ENCODE results near the gene SKI.
A peak's percentile ranks its signal among the peaks of the same experiment; 100 is the strongest.
"Not testable (repeated sequence)": the region's sequence is repeated elsewhere in the genome, so short reads cannot be mapped to it uniquely, and the experiment has no call there.

The SKI gene

GRCh38 chr1:2240270-2241156 lies 12.4 kb downstream of the SKI start:
- Histone ChIP-seq H3K36me3 (ENCODE audit: insufficient read depth, low read length) (peaks cover 14% of the 10 kb centered on the region), H3K4me3 (ENCODE audit: low read length) (no peak overlapping the region), H3K27ac (ENCODE audit: low read depth, low read length) (no peak overlapping the region), H3K4me1 (ENCODE audit: insufficient read depth, low read length) (no peaks in the 10 kb centered on the region), H3K27me3 (ENCODE audit: insufficient read depth, low read length) (no peaks in the 10 kb centered on the region), H3K9me3 (ENCODE audit: insufficient read depth, low read depth, low read length) (no peaks in the 10 kb centered on the region), H3K9ac (ENCODE audit: low read depth, low read length) (no peak overlapping the region)
- WGBS: 92% methylated on average over 30 of the region's 30 CpGs

GRCh38 chr1:2241820-2242219 lies 13.7 kb downstream of the SKI start:
- no peak overlapping the region for H3K9ac ChIP-seq (ENCODE audit: low read depth, low read length)

GRCh38 chr1:2242814-2243725 lies 15.0 kb downstream of the SKI start:
- Histone ChIP-seq H3K9me3 (ENCODE audit: insufficient read depth, low read depth, low read length) (no peaks in the 10 kb centered on the region), H3K9ac (ENCODE audit: low read depth, low read length) (no peak overlapping the region; the same call in 1 of the 2 replicates), H3K4me3 (ENCODE audit: low read length) (no peak overlapping the region), H3K4me1 (ENCODE audit: insufficient read depth, low read length) (peaks cover 19% of the 10 kb centered on the region), H3K36me3 (ENCODE audit: insufficient read depth, low read length) (peaks cover 14% of the 10 kb centered on the region), H3K27ac (ENCODE audit: low read depth, low read length) (no peak overlapping the region), H3K27me3 (ENCODE audit: insufficient read depth, low read length) (no peaks in the 10 kb centered on the region)
- WGBS: 93% methylated on average over 33 of the region's 33 CpGs

More at GRCh38 chr1:2241820-2242219, 13.7 kb downstream of the SKI start:
- H3K9me3 ChIP-seq (ENCODE audit: insufficient read depth, low read depth, low read length): no peaks in the 10 kb centered on the region
- 92% methylated on average over 13 of the region's 13 CpGs for WGBS
- no peak overlapping the region for H3K27ac ChIP-seq (ENCODE audit: low read depth, low read length)
- H3K4me1 ChIP-seq (ENCODE audit: insufficient read depth, low read length): peaks cover 9% of the 10 kb centered on the region
- peaks cover 14% of the 10 kb centered on the region for H3K36me3 ChIP-seq (ENCODE audit: insufficient read depth, low read length)
- H3K27me3 ChIP-seq (ENCODE audit: insufficient read depth, low read length): no peaks in the 10 kb centered on the region
- H3K4me3 ChIP-seq (ENCODE audit: low read length): no peak overlapping the region

GRCh38 chr1:2247045-2247394 lies 18.9 kb downstream of the SKI start:
- peak overlapping the region; percentile 98; the same call in 1 of the 2 replicates for H3K27ac ChIP-seq (ENCODE audit: low read depth, low read length)

GRCh38 chr1:2247760-2248126 lies 19.6 kb downstream of the SKI start:
- Histone ChIP-seq H3K36me3 (ENCODE audit: insufficient read depth, low read length) (peaks cover 6% of the 10 kb centered on the region), H3K9me3 (ENCODE audit: insufficient read depth, low read depth, low read length) (no peaks in the 10 kb centered on the region), H3K27ac (ENCODE audit: low read depth, low read length) (peak overlapping the region; percentile 98), H3K9ac (ENCODE audit: low read depth, low read length) (peak overlapping the region; percentile 75), H3K4me3 (ENCODE audit: low read length) (peak overlapping the region; percentile 29; the same call in 1 of the 2 replicates), H3K27me3 (ENCODE audit: insufficient read depth, low read length) (no peaks in the 10 kb centered on the region), H3K4me1 (ENCODE audit: insufficient read depth, low read length) (peaks cover 43% of the 10 kb centered on the region)
- 36% methylated on average over 18 of the region's 18 CpGs for WGBS

More at GRCh38 chr1:2247045-2247394, 18.9 kb downstream of the SKI start:
- not testable (repeated sequence) for H3K4me3 ChIP-seq (ENCODE audit: low read length); H3K36me3 ChIP-seq (ENCODE audit: insufficient read depth, low read length); H3K27me3 ChIP-seq (ENCODE audit: insufficient read depth, low read length); H3K9me3 ChIP-seq (ENCODE audit: insufficient read depth, low read depth, low read length)
- peaks cover 43% of the 10 kb centered on the region for H3K4me1 ChIP-seq (ENCODE audit: insufficient read depth, low read length)
- H3K9ac ChIP-seq (ENCODE audit: low read depth, low read length): 0 out of 2 replicates have a peak overlapping the region, but pooled peaks have one; percentile 75
- 89% methylated on average over 7 of the region's 7 CpGs for WGBS

GRCh38 chr1:2248127-2248826 lies 20.2 kb downstream of the SKI start:
- Histone ChIP-seq H3K27me3 (ENCODE audit: insufficient read depth, low read length) (no peaks in the 10 kb centered on the region), H3K9ac (ENCODE audit: low read depth, low read length) (peak overlapping the region; percentile 75), H3K27ac (ENCODE audit: low read depth, low read length) (peak overlapping the region; percentile 98), H3K36me3 (ENCODE audit: insufficient read depth, low read length) (peaks cover 3% of the 10 kb centered on the region; the same call in 1 of the 2 replicates), H3K4me1 (ENCODE audit: insufficient read depth, low read length) (peaks cover 43% of the 10 kb centered on the region), H3K4me3 (ENCODE audit: low read length) (peak overlapping the region; percentile 29), H3K9me3 (ENCODE audit: insufficient read depth, low read depth, low read length) (no peaks in the 10 kb centered on the region)
- 15% methylated on average over 21 of the region's 21 CpGs for WGBS

GRCh38 chr1:2248854-2249558 lies 20.9 kb downstream of the SKI start:
- WGBS: 82% methylated on average over 24 of the region's 24 CpGs
- Histone ChIP-seq H3K4me3 (ENCODE audit: low read length) (peak overlapping the region; percentile 12; the same call in 1 of the 2 replicates), H3K27ac (ENCODE audit: low read depth, low read length) (peak overlapping the region; percentile 98), H3K4me1 (ENCODE audit: insufficient read depth, low read length) (peaks cover 43% of the 10 kb centered on the region), H3K36me3 (ENCODE audit: insufficient read depth, low read length) (no peaks in the 10 kb centered on the region; the same call in 1 of the 2 replicates), H3K27me3 (ENCODE audit: insufficient read depth, low read length) (no peaks in the 10 kb centered on the region), H3K9ac (ENCODE audit: low read depth, low read length) (peak overlapping the region; percentile 45), H3K9me3 (ENCODE audit: insufficient read depth, low read depth, low read length) (no peaks in the 10 kb centered on the region)

GRCh38 chr1:2249559-2249906 lies 21.4 kb downstream of the SKI start:
- no peak overlapping the region for H3K4me3 ChIP-seq (ENCODE audit: low read length)
- no peaks in the 10 kb centered on the region for H3K9me3 ChIP-seq (ENCODE audit: insufficient read depth, low read depth, low read length)
- H3K4me1 ChIP-seq (ENCODE audit: insufficient read depth, low read length): peaks cover 43% of the 10 kb centered on the region
- no peaks in the 10 kb centered on the region; the same call in 1 of the 2 replicates for H3K36me3 ChIP-seq (ENCODE audit: insufficient read depth, low read length)
- H3K27me3 ChIP-seq (ENCODE audit: insufficient read depth, low read length): no peaks in the 10 kb centered on the region
- H3K27ac ChIP-seq (ENCODE audit: low read depth, low read length): peak overlapping the region; percentile 98; the same call in 1 of the 2 replicates
- peak overlapping the region; percentile 45; the same call in 1 of the 2 replicates for H3K9ac ChIP-seq (ENCODE audit: low read depth, low read length)
- 86% methylated on average over 8 of the region's 8 CpGs for WGBS

GRCh38 chr1:2250721-2251281 lies 22.7 kb downstream of the SKI start:
- Histone ChIP-seq H3K4me3 (ENCODE audit: low read length) (no peak overlapping the region), H3K4me1 (ENCODE audit: insufficient read depth, low read length) (peaks cover 43% of the 10 kb centered on the region), H3K27ac (ENCODE audit: low read depth, low read length) (no peak overlapping the region), H3K27me3 (ENCODE audit: insufficient read depth, low read length) (no peaks in the 10 kb centered on the region), H3K36me3 (ENCODE audit: insufficient read depth, low read length) (0 out of 2 replicates have a peak, but pooled peaks cover 4% of the 10 kb centered on the region), H3K9ac (ENCODE audit: low read depth, low read length) (no peak overlapping the region), H3K9me3 (ENCODE audit: insufficient read depth, low read depth, low read length) (no peaks in the 10 kb centered on the region)
- 93% methylated on average over 27 of the region's 27 CpGs for WGBS

GRCh38 chr1:2251363-2251762 lies 23.2 kb downstream of the SKI start:
- H3K36me3 ChIP-seq (ENCODE audit: insufficient read depth, low read length): 0 out of 2 replicates have a peak, but pooled peaks cover 4% of the 10 kb centered on the region
- H3K9me3 ChIP-seq (ENCODE audit: insufficient read depth, low read depth, low read length): no peaks in the 10 kb centered on the region
- H3K4me1 ChIP-seq (ENCODE audit: insufficient read depth, low read length): peaks cover 37% of the 10 kb centered on the region
- no peaks in the 10 kb centered on the region for H3K27me3 ChIP-seq (ENCODE audit: insufficient read depth, low read length)
- H3K27ac ChIP-seq (ENCODE audit: low read depth, low read length): no peak overlapping the region
- WGBS: 77% methylated on average over 14 of the region's 14 CpGs
- no peak overlapping the region for H3K9ac ChIP-seq (ENCODE audit: low read depth, low read length)
- no peak overlapping the region for H3K4me3 ChIP-seq (ENCODE audit: low read length)

Measured in HUES64 (cell line).